NOMO-1 treated with dmso at 0.1 percent for 144 hours (cell line): ENCODE measurements around the gene SPATA24.
"Not testable (repeated sequence)": the region's sequence is repeated elsewhere in the genome, so short reads cannot be mapped to it uniquely, and the experiment has no call there.

ENCODE experiments used
- DNase-seq: peaks from one replicate; lab custom pipeline; 2025; ENCODE audit not compliant: unreplicated experiment; lab: John Stamatoyannopoulos, UW

Gene SPATA24

DNA sequence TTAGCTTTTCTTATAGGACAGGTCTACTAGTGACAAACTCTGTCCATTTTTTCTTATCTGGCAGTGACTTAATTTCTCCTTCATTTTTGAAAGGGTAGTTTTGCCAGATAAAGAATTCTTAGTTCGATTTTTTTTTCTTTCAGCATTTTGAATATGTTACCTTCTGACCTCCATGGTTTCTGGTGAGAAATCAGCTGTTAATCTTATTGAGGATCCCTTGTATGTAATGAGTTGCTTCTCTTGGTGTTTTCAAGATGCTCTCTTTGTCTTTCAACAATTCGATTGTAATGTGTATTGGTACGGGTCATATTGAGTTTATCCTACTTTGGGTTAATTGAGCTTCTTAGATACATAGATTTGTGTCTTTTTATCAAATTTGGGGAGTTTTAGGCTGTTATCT, 49.7 kb downstream of the SPATA24 start:
- DNase-seq, result no peak

DNA sequence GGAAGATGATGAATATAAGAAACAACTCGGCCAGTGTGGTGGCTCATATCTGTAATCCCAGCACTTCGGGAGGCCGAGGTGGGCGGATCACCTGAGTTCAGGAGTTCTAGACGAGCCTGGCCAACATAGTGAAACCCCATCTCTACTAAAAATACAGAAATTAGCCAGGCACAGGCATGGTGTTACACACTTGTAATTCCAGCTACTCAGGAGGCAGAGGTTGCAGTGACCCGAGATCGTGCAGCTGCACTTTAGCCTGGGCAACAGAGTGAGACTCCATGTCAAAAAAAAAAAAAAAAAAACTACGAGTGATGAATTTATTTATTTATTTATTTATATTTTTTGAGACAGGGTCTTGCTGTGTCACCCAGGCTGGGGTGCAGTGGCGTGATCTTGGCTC, 56.0 kb downstream of the SPATA24 start:
- not testable (repeated sequence) for DNase-seq
